IMR-90 (cell line): ENCODE data around the gene GALNT6. TPM values are rescaled to one million over a fixed set of nuclear protein-coding genes. Genes with fewer than 3 reads are reported as not detected.

ENCODE experiments used
- ATAC-seq: fragments of 200-7000 bp; cut with Tn5 transposase; 2 replicates; pipeline ENCODE4 v1.9.1; 2020; ENCODE audit warnings: low read depth, mild to moderate bottlenecking, moderate library complexity
- BruUV-seq: library from RNA; stranded (reverse); fragments of 400-500 nt; replicated peaks from 2 replicates; lab custom pipeline; 2021; lab: Mats Ljungman, UMichigan
- CTCF ChIA-PET: fragments of 300-600 bp; formaldehyde crosslinking; extraction: SDS; loops from one replicate; lab custom pipeline; 2021; ENCODE audit warnings: antibody characterized with exemption; lab: Yijun Ruan, JAX
- POLR2A ChIA-PET: fragments of 300-600 bp; sonication (Branson Sonifier 250); formaldehyde crosslinking; loops from one replicate; lab custom pipeline; 2022; ENCODE audit warnings: antibody characterized with exemption; ENCODE audit not compliant: unreplicated experiment; lab: Charles Lee
- DNase-seq: peaks from one replicate; pipeline ENCODE4 v3.0.0; 2013
- H2AFZ ChIP-seq: replicated peaks from 2 replicates; pipeline ENCODE3; 2013; ENCODE audit warnings: low read length, mild to moderate bottlenecking; ENCODE audit not compliant: poor library complexity
- H2AK5ac ChIP-seq: 2 replicates; pipeline ENCODE4 v1.6.1; 2013; ENCODE audit warnings: low read depth, low read length, inconsistent platforms
- H2AK9ac ChIP-seq: replicated peaks from 2 replicates; pipeline ENCODE3; 2013; ENCODE audit warnings: mild to moderate bottlenecking, low read depth, low read length, moderate library complexity; ENCODE audit not compliant: poor library complexity
- H2BK120ac ChIP-seq: 2 replicates; pipeline ENCODE4 v1.6.1; 2013; ENCODE audit warnings: low read depth, low read length, inconsistent platforms
- H2BK15ac ChIP-seq: 3 replicates; pipeline ENCODE4 v1.6.1; 2013; ENCODE audit warnings: low read depth, low read length, inconsistent platforms
- H2BK20ac ChIP-seq: 2 replicates; pipeline ENCODE4 v1.6.1; 2013; ENCODE audit warnings: low read depth, mild to moderate bottlenecking, inconsistent platforms, low read length, moderate library complexity
- H2BK5ac ChIP-seq: 2 replicates; pipeline ENCODE4 v1.6.1; 2013; ENCODE audit warnings: mild to moderate bottlenecking, low read depth, low read length, inconsistent platforms; ENCODE audit not compliant: poor library complexity, severe bottlenecking
- H3K14ac ChIP-seq: replicated peaks from 2 replicates; pipeline ENCODE4 v1.6.1; 2013; ENCODE audit warnings: low read depth, low read length, inconsistent platforms
- H3K18ac ChIP-seq: 2 replicates; pipeline ENCODE4 v1.6.1; 2013; ENCODE audit warnings: low read depth, low read length, control low read depth
- H3K23ac ChIP-seq: 2 replicates; pipeline ENCODE4 v1.6.1; 2013; ENCODE audit warnings: low read depth, low read length, inconsistent platforms
- H3K27ac ChIP-seq: 2 replicates; pipeline ENCODE4 v1.5.1; 2013; ENCODE audit warnings: mild to moderate bottlenecking, control low read depth, low read length; ENCODE audit not compliant: insufficient read depth
- H3K27me3 ChIP-seq: 2 replicates; pipeline ENCODE4 v1.6.1; 2013; ENCODE audit warnings: low read length; ENCODE audit not compliant: control insufficient read depth, insufficient read depth
- H3K36me3 ChIP-seq: 2 replicates; pipeline ENCODE4 v1.6.1; 2013; ENCODE audit warnings: low read length, mixed read lengths; ENCODE audit not compliant: control insufficient read depth, insufficient read depth
- H3K4ac ChIP-seq: 2 replicates; pipeline ENCODE4 v1.6.1; 2013; ENCODE audit warnings: low read depth, low read length, inconsistent platforms
- H3K4me1 ChIP-seq: 2 replicates; pipeline ENCODE4 v1.6.1; 2013; ENCODE audit warnings: low read length, mixed read lengths; ENCODE audit not compliant: control insufficient read depth, insufficient read depth
- H3K4me2 ChIP-seq: 2 replicates; pipeline ENCODE4 v1.6.1; 2013; ENCODE audit warnings: low read depth, mild to moderate bottlenecking, control low read depth, low read length, moderate library complexity
- H3K4me3 ChIP-seq: 2 replicates; pipeline ENCODE4 v1.5.1; 2013; ENCODE audit warnings: low read depth, mild to moderate bottlenecking, control low read depth, low read length, moderate library complexity; ENCODE audit not compliant: insufficient read depth
- H3K56ac ChIP-seq: 2 replicates; pipeline ENCODE4 v1.6.1; 2013; ENCODE audit warnings: low read length, inconsistent platforms; ENCODE audit not compliant: insufficient read depth; ENCODE audit errors: extremely low read depth
- H3K79me1 ChIP-seq, 2 experiments: 2 replicates each; pipeline ENCODE4 v1.6.1; 2013; ENCODE audit warnings: low read length in 2 of 2, inconsistent platforms in 1 of 2, low read depth in 1 of 2
- H3K9ac ChIP-seq: 2 replicates; pipeline ENCODE4 v1.6.1; 2013; ENCODE audit warnings: low read depth, low read length, control low read depth
- H3K9me1 ChIP-seq: 2 replicates; pipeline ENCODE4 v1.6.1; 2013; ENCODE audit warnings: low read length, inconsistent platforms; ENCODE audit not compliant: insufficient read depth
- H3K9me3 ChIP-seq: 2 replicates; pipeline ENCODE4 v1.6.1; 2013; ENCODE audit warnings: low read length; ENCODE audit not compliant: control insufficient read depth, insufficient read depth
- H4K20me1 ChIP-seq: 2 replicates; pipeline ENCODE4 v1.6.1; 2013; ENCODE audit warnings: low read length, inconsistent platforms; ENCODE audit not compliant: insufficient read depth
- H4K5ac ChIP-seq: 2 replicates; pipeline ENCODE4 v1.6.1; 2013; ENCODE audit warnings: mild to moderate bottlenecking, low read depth, low read length, control low read depth
- H4K8ac ChIP-seq, 2 experiments: 2 replicates each; pipeline ENCODE4 v1.6.1; 2013; ENCODE audit warnings: low read depth in 2 of 2, low read length in 2 of 2, control low read depth in 1 of 2, inconsistent platforms in 1 of 2
- H4K91ac ChIP-seq: 2 replicates; pipeline ENCODE4 v1.6.1; 2013; ENCODE audit warnings: low read depth, low read length, inconsistent platforms; ENCODE audit not compliant: insufficient read depth
- BHLHE40 ChIP-seq: fragments of 150-350 bp; IDR thresholded peaks from 2 replicates; pipeline ENCODE4 v1.6.1; 2016; ENCODE audit warnings: mild to moderate bottlenecking, low read depth, low read length
- CEBPB ChIP-seq: IDR thresholded peaks from 2 replicates; pipeline ENCODE4 v1.6.1; 2012; ENCODE audit warnings: low read depth, low read length, improper control_type of control experiment
- CHD1 ChIP-seq: IDR thresholded peaks from 2 replicates; pipeline ENCODE4 v1.6.1; 2012; ENCODE audit warnings: low read depth, low read length, improper control_type of control experiment
- FOS ChIP-seq: fragments of 150-350 bp; IDR thresholded peaks from 2 replicates; pipeline ENCODE4 v1.6.1; 2016; ENCODE audit warnings: low read depth, low read length
- MAFK ChIP-seq: IDR thresholded peaks from 2 replicates; pipeline ENCODE4 v1.6.1; 2012; ENCODE audit warnings: low read depth, low read length, improper control_type of control experiment
- MXI1 ChIP-seq: IDR thresholded peaks from 2 replicates; pipeline ENCODE4 v1.6.1; 2012; ENCODE audit warnings: low read depth, mild to moderate bottlenecking, low read length, moderate library complexity, borderline replicate concordance
- NFE2L2 ChIP-seq: fragments of 150-350 bp; IDR thresholded peaks from 2 replicates; pipeline ENCODE4 v1.6.1; 2016; ENCODE audit warnings: low read depth, mild to moderate bottlenecking, low read length
- POLR2A ChIP-seq: IDR thresholded peaks from 2 replicates; pipeline ENCODE4 v1.6.1; 2012; ENCODE audit warnings: mild to moderate bottlenecking, low read depth, low read length
- RAD21 ChIP-seq: IDR thresholded peaks from 2 replicates; pipeline ENCODE4 v1.6.1; 2012; ENCODE audit warnings: low read length, improper control_type of control experiment
- RCOR1 ChIP-seq: IDR thresholded peaks from 2 replicates; pipeline ENCODE4 v1.6.1; 2012; ENCODE audit warnings: mild to moderate bottlenecking, low read length, improper control_type of control experiment; ENCODE audit not compliant: insufficient replicate concordance
- RFX5 ChIP-seq: IDR thresholded peaks from 2 replicates; pipeline ENCODE4 v1.8.0; 2012; ENCODE audit warnings: low read depth, mild to moderate bottlenecking, low read length, moderate library complexity
- SMC3 ChIP-seq: fragments of 150-350 bp; IDR thresholded peaks from 2 replicates; pipeline ENCODE4 v1.6.1; 2016; ENCODE audit warnings: low read depth, mild to moderate bottlenecking, antibody characterized with exemption, low read length, moderate library complexity
- WGBS, 2 experiments: methylation state at CpG; one replicate each; pipeline versions ENCODE4 v1.1.5 to v1.1.7; 2013; ENCODE audit warnings: missing lambda C conversion rate in 2 of 2; ENCODE audit not compliant: insufficient read length in 1 of 2; ENCODE audit errors: extremely low coverage in 2 of 2; 5-methylcytosine and 5-hydroxymethylcytosine counted together
- dilution Hi-C: fragments of 300-500 bp; cut with HindIII; formaldehyde crosslinking; loops from one replicate; pipeline ENCODE4 v1.14.3; 2018; ENCODE audit warnings: low sequenced_read_pairs; ENCODE audit not compliant: unreplicated experiment
- in situ Hi-C: fragments of 300-500 bp; cut with MboI; formaldehyde crosslinking; loops from 3 replicates; pipeline ENCODE4 v1.14.3; 2019; ENCODE audit warnings: low sequenced_read_pairs, inconsistent platforms, mixed read lengths
- intact Hi-C: fragments of 100-400 bp; cut with micrococcal nuclease; formaldehyde crosslinking; loops from 2 replicates; pipeline ENCODE4 v1.10.0; 2022
- polyA plus RNA-seq, 3 experiments: library from polyadenylated mRNA; depleted of rRNA; stranded (reverse); fragments of >200 nt; gene quantifications; 2 replicates each; pipeline ENCODE4 v1.2.3, GENCODE V29; 2012; ENCODE audit warnings: low replicate concordance in 1 of 3
- total RNA-seq: library from RNA; depleted of rRNA; stranded (reverse); fragments of >200 nt; gene quantifications from 2 replicates; pipeline ENCODE4 v1.2.3, GENCODE V29; 2012
- TF ChIP-seq, protein P1 (sequence below): conservative IDR thresholded peaks from 2 replicates; pipeline ENCODE4 v1.5.1; 2012; ENCODE audit warnings: mild to moderate bottlenecking, low read depth, low read length, improper control_type of control experiment
- TF ChIP-seq, protein P2 (sequence below): fragments of 150-350 bp; IDR thresholded peaks from 2 replicates; pipeline ENCODE4 v1.6.1; 2017; ENCODE audit warnings: mild to moderate bottlenecking, antibody characterized with exemption, low read length, low read depth

GALNT6 gene
- total and polyA plus RNA-seq, 2 of the 4 experiments (the other 2 are of a cell fraction) = 17.1 to 23.7 TPM

DNA sequence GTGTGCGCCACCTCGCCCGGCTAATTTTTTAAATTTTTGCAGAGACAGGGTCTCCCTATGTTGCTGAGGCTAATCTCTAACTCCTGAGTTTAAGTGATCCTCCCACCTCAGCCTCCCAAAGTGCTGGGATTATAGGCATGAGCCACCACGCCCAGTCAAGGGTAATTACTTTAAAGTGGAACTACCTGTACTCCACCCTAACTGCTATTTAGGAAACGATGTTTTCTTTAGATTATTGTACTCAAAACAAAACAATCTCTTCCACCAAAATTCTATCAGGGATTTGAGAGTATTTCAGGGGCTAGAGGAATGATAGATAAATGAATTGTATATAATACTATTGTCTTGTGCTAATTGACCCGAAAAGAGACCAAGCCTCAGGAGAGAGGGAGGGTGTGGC is 57.7 kb downstream of the GALNT6 start:
- H4K91ac ChIP-seq = no peak overlapping the region
- CTCF ChIA-PET = no interaction called here
- H3K36me3 ChIP-seq = no peaks in the 10 kb centered on the region
- no peak overlapping the region for H3K4me3 ChIP-seq
- BruUV-seq = no TSS peak
- no peak overlapping the region for H3K56ac ChIP-seq
- no peaks in the 10 kb centered on the region for H3K79me1 ChIP-seq
- H2AFZ ChIP-seq = no peak overlapping the region
- H2BK20ac ChIP-seq = no peak overlapping the region
- H2BK5ac ChIP-seq = no peak overlapping the region
- no peak overlapping the region for H2BK120ac ChIP-seq
- intact Hi-C loops = no loop called here
- H3K23ac ChIP-seq = no peak overlapping the region
- no peak overlapping the region for H4K5ac ChIP-seq
- no peak overlapping the region for H2AK9ac ChIP-seq
- WGBS, 2 experiments = 100% methylated on average over 1 of the region's 6 CpGs; no CpG with 5 or more reads in 1 of the 2 experiments
- H3K4me2 ChIP-seq = no peak overlapping the region
- H3K14ac ChIP-seq = no peak overlapping the region
- H3K27ac ChIP-seq = no peak overlapping the region
- no peaks in the 10 kb centered on the region for H4K20me1 ChIP-seq
- no peak overlapping the region for H3K18ac ChIP-seq
- H3K4me1 ChIP-seq = no peaks in the 10 kb centered on the region
- DNase-seq = no peak
- H3K9me3 ChIP-seq = no peaks in the 10 kb centered on the region
- no peak overlapping the region for H2BK15ac ChIP-seq
- no peak overlapping the region for H2AK5ac ChIP-seq
- H4K8ac ChIP-seq = no peak overlapping the region
- dilution Hi-C loops = no loop called here
- no peak overlapping the region for H3K4ac ChIP-seq
- in situ Hi-C loops = no loop called here
- H3K9me1 ChIP-seq = peaks cover 3% of the 10 kb centered on the region; the same call in 1 of the 2 replicates
- POLR2A ChIA-PET = interaction anchor here (0.6 kb wide), 1 partner anchor 13 kb away, joined by 8 read pairs; no protein-coding TSS in a partner anchor
- no peak overlapping the region for H3K9ac ChIP-seq
- H3K27me3 ChIP-seq = no peaks in the 10 kb centered on the region
- TF ChIP-seq POLR2A (no peak), RFX5 (no peak), NFE2L2 (no peak), CEBPB (no peak), MXI1 (no peak), MAFK (no peak), SMC3 (no peak), BHLHE40 (no peak), CHD1 (no peak), RCOR1 (no peak), RAD21 (no peak), FOS (no peak)
- TF ChIP-seq, protein P1, sequence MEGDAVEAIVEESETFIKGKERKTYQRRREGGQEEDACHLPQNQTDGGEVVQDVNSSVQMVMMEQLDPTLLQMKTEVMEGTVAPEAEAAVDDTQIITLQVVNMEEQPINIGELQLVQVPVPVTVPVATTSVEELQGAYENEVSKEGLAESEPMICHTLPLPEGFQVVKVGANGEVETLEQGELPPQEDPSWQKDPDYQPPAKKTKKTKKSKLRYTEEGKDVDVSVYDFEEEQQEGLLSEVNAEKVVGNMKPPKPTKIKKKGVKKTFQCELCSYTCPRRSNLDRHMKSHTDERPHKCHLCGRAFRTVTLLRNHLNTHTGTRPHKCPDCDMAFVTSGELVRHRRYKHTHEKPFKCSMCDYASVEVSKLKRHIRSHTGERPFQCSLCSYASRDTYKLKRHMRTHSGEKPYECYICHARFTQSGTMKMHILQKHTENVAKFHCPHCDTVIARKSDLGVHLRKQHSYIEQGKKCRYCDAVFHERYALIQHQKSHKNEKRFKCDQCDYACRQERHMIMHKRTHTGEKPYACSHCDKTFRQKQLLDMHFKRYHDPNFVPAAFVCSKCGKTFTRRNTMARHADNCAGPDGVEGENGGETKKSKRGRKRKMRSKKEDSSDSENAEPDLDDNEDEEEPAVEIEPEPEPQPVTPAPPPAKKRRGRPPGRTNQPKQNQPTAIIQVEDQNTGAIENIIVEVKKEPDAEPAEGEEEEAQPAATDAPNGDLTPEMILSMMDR = no peak
- TF ChIP-seq, protein P2, sequence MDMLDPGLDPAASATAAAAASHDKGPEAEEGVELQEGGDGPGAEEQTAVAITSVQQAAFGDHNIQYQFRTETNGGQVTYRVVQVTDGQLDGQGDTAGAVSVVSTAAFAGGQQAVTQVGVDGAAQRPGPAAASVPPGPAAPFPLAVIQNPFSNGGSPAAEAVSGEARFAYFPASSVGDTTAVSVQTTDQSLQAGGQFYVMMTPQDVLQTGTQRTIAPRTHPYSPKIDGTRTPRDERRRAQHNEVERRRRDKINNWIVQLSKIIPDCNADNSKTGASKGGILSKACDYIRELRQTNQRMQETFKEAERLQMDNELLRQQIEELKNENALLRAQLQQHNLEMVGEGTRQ = no peak
- no peak for ATAC-seq
